HG03439 (cell line): ENCODE results near the gene CHN2.

Experiments
- ATAC-seq: cut with Tn5 transposase; IDR thresholded peaks from one replicate; pipeline ENCODE4 v1.9.1; 2021; ENCODE audit warnings: mild to moderate bottlenecking, moderate library complexity; ENCODE audit not compliant: unreplicated experiment

CHN2 gene

DNA sequence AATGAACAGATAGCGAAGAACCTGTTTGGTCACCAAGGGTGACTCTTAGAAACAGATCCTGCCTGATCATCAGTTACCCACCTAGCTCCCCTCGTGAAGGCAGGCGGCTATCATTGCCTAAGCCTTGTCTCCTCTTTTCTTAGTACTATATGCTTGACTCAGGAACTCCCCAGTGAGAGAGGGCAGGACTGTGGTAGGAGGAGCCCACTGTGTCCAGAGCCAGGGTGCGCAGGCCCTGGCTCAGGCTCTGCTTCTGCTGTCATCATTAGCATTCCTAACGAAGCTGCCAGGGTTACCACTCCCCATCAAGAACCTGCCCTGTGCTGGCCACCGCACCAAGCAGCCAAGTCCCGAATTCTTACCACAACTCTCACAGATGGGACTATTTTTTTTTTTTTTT is 160.8 kb downstream of the CHN2 start:
- ATAC-seq = no peak

GRCh38 chr7:29356631-29357030 is 162.1 kb downstream of the CHN2 start:
- no peak for ATAC-seq

- no peak for ATAC-seq
Measured at GRCh38 chr7:29359482-29360093, 165.0 kb downstream of the CHN2 start.

DNA sequence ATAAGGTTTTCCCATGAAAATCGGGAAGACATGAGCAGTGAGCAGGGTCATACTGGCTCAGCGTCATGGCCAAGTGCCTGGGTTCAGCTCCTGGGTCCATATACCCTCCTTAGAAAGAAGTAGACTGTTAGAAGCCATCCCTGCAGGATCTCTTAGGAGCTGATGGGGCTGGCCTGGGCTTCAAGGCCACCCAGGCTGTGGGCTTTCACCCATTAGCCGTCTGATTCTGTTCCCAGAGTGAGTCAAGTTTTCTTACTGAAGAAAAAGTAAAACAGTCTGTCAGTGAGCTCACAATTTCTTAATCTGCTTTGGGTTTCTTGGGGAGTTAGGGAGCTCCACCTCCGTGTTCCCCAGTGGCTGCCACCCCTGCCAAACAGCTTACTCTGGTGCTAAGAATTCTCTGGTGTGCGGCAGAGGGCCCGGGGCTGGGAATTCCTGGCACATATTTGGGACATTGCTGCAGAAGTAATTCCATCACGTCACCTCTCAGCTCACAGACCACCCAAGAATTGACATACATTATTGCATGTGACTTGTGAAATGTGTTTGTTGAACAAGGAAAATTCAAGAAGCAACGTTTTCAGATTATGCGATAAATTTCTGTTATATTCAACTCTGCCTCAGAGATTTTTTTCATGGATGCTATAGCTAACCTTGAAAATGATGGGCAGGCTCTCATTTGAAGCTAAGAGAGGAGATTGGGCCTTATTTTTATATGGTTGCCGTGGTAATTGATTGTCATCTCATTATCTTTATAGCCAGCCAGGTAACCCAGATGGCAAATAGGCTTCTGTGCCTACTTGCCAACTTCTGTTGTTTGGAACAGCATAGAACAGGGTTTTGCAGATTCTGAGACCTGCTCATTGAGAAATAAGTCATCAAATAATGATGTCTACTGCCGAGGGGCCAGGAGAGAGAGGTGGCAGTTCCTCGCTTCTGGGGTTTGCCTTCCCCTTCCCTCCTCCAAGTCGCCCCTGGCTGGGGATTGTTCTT is 166.4 kb downstream of the CHN2 start:
- no peak for ATAC-seq

DNA sequence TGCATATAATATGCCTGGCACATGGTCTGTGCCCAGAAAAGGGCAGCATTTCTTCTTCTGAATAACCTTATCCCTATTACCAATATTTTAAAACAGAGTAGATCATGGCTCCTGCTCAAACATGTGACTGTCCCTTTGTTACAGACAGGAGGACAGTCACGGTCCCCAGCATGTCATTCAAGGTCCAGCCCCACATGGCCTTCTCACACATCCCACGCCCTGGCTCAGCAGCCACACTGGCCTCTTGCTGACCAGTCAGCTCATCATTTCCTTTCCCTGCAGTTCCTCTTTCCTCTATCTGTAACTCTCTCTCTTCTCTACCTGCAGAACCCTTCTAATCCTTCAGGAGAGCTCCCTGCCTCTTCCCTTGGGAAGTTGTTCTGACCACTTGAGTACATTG is 167.8 kb downstream of the CHN2 start:
- ATAC-seq = no peak

GRCh38 chr7:29363636-29364425 is 169.3 kb downstream of the CHN2 start:
- no peak for ATAC-seq

DNA sequence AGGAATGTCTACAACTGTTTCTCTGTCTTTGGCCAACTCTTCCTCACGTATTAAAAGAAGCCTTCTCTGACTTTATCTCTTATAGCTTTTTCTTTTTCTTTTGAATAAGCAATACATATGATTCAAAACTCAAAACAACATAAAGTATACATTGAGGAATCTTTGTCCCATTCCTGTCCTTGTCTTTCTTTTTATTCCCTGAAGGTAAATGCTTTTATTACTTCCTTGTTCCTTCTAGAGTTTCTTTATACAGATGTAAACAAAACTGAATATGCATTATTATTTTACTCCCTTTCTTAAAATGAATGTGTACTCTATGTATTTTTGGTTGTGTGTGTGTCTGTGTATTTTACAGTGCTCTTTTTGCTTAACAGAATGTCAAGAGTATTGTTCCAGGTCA is 170.1 kb downstream of the CHN2 start:
- ATAC-seq = no peak

GRCh38 chr7:29365423-29365822 is 170.8 kb downstream of the CHN2 start:
- ATAC-seq = no peak

- ATAC-seq = no peak
Measured at GRCh38 chr7:29367784-29368183, 173.2 kb downstream of the CHN2 start.

DNA sequence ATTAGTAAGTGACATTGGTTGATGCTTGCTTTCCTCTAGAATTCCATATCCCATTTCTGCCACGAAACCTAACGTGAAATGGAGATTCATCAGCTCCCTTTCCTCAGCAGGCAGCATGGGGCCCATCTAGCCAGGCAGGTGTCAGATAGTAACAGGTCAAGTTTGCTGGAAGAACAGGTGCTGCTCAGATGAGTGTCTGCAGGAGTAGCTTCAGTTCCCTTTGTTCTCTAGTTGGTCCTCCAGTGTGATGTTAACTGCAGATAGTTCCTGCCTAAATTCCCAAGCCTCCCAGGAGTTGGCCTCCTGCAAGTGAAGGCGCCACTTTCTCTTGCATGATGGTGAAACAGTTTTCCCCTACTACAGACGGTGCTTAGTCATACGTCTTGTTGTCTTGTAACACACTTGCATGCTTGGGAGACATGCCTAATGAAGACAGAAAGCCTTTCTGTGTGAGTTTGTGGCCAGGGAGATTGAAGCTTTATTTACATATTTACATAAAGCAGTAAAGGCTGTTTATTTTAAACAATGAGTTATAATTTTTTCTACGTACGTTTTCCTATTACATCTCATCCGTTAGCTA is 175.4 kb downstream of the CHN2 start:
- ATAC-seq = no peak

DNA sequence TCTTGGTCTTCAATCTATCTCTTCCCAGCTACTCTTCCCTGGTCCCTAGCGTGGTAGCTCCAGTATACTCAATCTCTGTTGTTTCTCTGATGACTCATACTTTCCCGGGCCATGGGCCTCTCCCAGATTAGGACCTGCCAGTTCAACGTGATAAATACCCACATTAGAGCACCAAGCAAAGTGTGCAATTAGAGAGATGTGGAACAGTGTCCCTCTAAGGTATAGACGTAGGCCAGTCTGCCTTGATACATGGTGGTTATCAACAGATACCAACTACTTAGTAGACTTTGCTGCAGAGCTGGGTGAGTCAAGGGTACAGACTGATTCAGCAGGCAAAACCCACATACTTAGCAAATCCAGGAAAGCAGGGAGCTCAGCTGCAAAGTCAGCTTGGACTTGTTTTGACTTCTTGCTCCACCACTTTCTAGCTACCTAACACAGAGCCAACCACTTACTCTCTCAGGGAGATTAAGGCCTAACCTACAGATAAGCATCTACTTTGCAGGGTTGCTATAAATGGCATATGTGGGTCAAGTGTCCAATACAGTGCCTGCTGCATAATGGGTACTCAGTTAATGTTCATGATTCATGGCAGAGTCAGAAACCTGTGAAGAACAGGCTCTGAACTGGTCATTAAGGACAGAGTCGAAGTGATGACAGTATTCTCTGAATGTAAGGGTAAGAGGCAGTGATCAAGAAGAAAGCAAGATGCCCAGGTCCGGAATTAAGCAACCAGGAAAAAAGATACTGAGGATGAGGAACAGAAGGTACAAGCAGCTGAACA is 176.1 kb downstream of the CHN2 start:
- ATAC-seq = no peak

DNA sequence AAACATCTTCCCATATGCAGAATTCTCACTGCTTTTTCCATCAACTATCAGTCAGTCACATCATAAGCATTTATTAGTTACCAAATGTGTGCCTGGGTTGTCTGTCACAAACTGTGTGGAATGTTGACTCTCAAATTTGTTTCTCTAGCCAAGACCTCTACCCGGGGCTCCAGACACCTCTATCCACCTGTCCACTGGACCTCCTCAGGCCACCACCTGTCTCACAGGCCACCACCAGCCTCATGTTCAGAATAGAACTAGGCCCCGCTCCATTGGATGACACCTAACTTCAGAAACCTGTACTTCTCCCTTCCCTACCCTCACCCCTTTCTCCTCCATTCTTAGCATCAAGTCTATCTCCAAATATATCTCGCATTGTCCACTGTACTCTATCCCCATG is 176.9 kb downstream of the CHN2 start:
- ATAC-seq = no peak

DNA sequence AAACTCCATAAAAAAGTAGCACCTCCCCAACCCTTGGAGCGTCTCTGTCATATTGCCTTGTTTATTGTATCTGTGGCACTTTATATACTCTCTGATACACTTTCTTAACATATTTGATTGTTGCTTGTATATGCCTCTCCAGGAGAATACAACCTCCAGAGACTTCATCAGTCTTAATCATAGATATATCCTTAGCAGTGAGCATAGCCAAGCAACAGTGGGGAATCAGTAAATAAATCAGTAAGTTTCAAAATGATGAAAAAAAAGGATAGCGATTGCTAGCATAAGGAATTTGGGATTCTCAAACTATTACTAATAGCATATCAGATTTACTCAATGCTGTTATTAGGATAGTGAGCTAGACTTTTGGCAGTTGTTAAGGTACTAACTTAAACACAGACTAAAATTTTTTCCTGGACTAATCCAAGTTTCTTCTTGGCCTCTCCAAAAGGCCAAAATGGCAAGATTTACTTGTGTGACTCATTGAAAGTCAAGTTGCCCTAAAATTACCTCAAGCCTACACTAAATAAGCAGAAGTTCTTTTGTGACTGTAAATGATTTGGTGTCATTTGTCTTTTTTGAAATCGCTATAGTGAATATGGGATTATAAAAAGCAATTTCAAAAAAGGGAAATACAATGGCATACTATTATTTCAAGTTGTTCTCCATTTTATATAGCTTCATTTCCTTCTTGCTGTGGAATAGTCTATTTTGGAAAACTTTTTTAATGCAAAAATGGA is 177.9 kb downstream of the CHN2 start:
- ATAC-seq = no peak

DNA sequence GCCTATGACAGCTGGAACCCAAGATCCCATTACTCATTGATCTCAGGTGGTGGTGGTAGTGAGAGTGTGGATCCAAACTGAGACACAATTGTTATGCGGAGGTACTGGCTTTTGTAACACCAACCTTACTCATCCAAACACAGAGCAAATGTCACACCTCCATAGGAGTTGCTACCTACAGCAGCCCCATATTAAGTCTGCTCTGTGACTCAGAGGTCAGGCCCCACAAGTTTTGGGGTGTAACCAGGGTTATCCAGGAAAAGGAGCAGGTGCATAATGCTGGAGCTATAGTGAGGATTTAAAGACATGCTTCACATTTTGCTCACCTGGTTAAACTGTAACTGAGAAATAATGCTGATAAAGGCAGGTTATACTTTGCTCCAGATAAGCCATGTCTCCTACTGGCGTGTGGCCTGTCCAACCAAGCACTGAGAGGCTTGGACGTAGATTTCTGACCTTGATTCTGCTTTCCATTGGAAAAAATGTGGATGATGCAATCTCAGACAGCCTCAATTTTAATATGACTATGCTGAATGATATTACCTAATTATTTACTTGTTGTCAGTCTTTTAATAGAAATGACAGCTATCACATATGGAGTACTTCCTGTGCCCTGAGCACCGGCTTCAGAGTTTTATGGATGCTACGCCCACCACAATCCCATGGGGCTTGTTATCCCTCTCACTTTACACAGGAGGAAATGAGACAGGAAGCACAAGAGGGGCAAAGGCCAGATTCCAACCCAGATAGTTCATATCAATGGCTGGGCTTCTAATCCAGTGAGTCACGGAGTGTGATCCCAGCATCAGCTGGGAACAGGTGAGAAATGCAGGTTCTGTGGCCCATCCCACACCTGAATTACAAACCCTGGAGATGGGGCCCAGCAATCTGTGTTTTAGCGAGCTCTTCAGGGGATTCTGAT is 181.3 kb downstream of the CHN2 start:
- ATAC-seq = no peak

DNA sequence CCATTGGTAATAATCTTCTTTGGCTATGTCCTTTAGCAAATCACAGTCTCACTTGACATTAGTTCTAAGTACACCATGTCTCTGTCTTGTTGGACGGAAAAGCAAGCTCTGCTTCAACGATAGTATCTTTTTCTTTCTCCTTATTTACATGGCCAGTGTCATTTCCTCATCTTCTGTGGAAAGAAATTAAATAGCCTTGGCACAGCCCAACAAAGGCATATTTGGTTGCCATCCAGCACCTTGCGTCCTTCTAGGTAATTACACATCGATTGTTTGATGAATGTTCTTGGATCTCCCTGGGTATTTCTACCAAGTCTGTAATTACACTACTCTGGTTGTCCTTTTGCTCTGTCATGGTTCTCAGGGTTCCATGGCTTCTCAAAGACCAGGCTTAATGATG is 183.1 kb downstream of the CHN2 start:
- ATAC-seq = no peak

DNA sequence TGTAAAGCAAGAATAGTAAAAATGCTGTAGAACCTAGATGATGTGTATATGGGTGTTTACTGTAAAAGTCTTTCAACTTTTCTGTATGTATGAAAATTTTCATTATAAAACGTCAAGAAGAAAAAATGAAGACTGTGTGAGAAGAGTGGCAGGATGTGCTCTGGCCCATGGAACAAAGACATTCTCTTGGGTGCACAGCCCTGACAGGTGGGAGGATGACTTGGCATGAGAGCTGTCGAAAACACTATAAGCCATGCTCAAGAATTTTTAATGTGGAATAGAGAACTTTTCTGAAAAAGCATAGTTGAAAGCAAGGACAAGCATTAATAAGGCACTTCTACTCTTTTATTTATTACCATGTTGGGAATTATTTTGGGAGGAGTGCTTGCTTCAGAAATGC is 185.0 kb downstream of the CHN2 start:
- no peak for ATAC-seq

DNA sequence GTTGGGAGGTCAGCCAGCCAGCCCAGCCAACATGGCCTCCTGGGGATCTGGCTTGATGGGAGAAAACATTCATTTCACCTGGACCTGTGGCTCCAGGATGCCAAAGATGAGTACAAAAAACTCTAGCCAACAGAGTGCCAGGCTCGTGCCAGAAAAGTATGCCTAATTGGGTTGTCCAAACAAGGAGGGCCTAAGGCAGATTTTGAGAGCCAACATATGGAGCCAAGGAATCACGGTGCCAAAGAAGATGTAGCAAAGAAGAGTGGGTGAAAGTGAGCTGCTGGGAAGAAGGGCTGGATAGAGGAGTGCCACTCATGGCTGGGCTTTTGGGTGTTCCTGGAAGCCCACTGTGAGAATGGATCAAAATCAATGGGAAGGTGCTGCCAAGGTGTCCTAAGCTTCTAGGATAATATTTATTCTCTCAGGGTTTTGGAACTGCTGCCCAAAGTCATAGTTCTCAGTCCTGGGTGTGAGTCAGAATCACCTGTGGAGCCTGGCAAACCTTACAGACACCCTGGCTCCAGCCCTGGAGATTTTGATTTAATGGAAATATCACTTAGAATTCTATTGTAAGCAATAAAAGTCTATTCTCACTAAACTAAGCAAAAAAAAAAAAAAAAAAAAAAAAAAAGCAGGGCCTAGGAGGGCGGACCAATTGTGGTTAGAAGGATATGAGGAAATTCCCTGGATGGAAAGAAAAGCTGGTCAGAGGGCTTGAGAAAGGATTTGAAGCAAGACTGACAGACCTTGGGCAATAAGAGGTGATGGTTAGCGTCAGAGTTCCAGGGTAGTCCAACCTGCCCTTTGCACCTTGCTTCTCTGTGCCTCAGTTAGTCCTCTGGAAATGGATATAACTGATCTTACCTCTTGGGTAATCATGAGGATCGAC is 186.9 kb downstream of the CHN2 start:
- no peak for ATAC-seq

GRCh38 chr7:29384277-29384676 is 189.7 kb downstream of the CHN2 start:
- ATAC-seq = no peak
